Measurements from ENCODE around the gene SCRN1. TPM values are rescaled to one million over a fixed set of nuclear protein-coding genes. Genes with fewer than 3 reads are reported as not detected.
"Not testable (repeated sequence)": the region's sequence is repeated elsewhere in the genome, so short reads cannot be mapped to it uniquely, and the experiment has no call there.

Gene SCRN1
- total RNA-seq, 1 donor from 2014 or later = 13.4 TPM

GRCh38 chr7:29965030-29965429 lies 24.6 kb downstream of the SCRN1 start:
- Histone ChIP-seq H3K27ac (replicated peaks) (no peak overlapping the region), H3K36me3 (peaks cover 14% of the 10 kb centered on the region), H3K9me3 (replicated peaks) (no peaks in the 10 kb centered on the region), H3K4me1 (no peaks in the 10 kb centered on the region), H3K4me3 (no peak overlapping the region), H3K27me3 (ENCODE audit: low read depth) (no peaks in the 10 kb centered on the region)
- DNase-seq = no peak
- intact Hi-C loops (cut with micrococcal nuclease) = no loop called here
- no peak for TF ChIP-seq CTCF (IDR thresholded peaks at IDR 0.05; ENCODE audit: borderline replicate concordance)

- no peaks in the 10 kb centered on the region for H3K9me3 ChIP-seq (replicated peaks)
- no peaks in the 10 kb centered on the region for H3K27me3 ChIP-seq (ENCODE audit: low read depth)
- no peak overlapping the region for H3K27ac ChIP-seq (replicated peaks)
- intact Hi-C loops (cut with micrococcal nuclease) = no loop called here
- H3K36me3 ChIP-seq = no peaks in the 10 kb centered on the region
- no peaks in the 10 kb centered on the region for H3K4me1 ChIP-seq
- no peak for TF ChIP-seq CTCF (IDR thresholded peaks at IDR 0.05; ENCODE audit: borderline replicate concordance)
- no peak overlapping the region for H3K4me3 ChIP-seq
- no peak for DNase-seq
Observed at GRCh38 chr7:29962035-29962434, 27.6 kb downstream of the SCRN1 start.

GRCh38 chr7:29961611-29962010 lies 28.0 kb downstream of the SCRN1 start:
- H3K27ac ChIP-seq (replicated peaks); intact Hi-C loops (cut with micrococcal nuclease); DNase-seq; H3K4me3 ChIP-seq; H3K27me3 ChIP-seq (ENCODE audit: low read depth); H3K36me3 ChIP-seq; H3K4me1 ChIP-seq; H3K9me3 ChIP-seq (replicated peaks): not testable (repeated sequence)

- Histone ChIP-seq H3K4me3 (no peak overlapping the region), H3K9me3 (replicated peaks) (no peaks in the 10 kb centered on the region), H3K4me1 (peaks cover 15% of the 10 kb centered on the region), H3K36me3 (no peaks in the 10 kb centered on the region), H3K27ac (replicated peaks) (no peak overlapping the region), H3K27me3 (ENCODE audit: low read depth) (no peaks in the 10 kb centered on the region)
- TF ChIP-seq CTCF (IDR thresholded peaks at IDR 0.05; ENCODE audit: borderline replicate concordance) = no peak
- DNase-seq = no peak
- intact Hi-C loops (cut with micrococcal nuclease) = no loop called here
Observed at GRCh38 chr7:29958667-29959358, 30.8 kb downstream of the SCRN1 start.

- H3K36me3 ChIP-seq = no peaks in the 10 kb centered on the region
- DNase-seq = no peak
- H3K4me3 ChIP-seq = no peak overlapping the region
- no peak for TF ChIP-seq CTCF (IDR thresholded peaks at IDR 0.05; ENCODE audit: borderline replicate concordance)
- peak overlapping the region; percentile 4 for H3K27ac ChIP-seq (replicated peaks)
- H3K4me1 ChIP-seq = peaks cover 18% of the 10 kb centered on the region
- H3K27me3 ChIP-seq (ENCODE audit: low read depth) = no peaks in the 10 kb centered on the region
- no peaks in the 10 kb centered on the region for H3K9me3 ChIP-seq (replicated peaks)
- intact Hi-C loops (cut with micrococcal nuclease) = no loop called here
Observed at GRCh38 chr7:29957521-29958310, 31.9 kb downstream of the SCRN1 start.

GRCh38 chr7:29956487-29956836 lies 33.1 kb downstream of the SCRN1 start:
- H3K9me3 ChIP-seq (replicated peaks) = no peaks in the 10 kb centered on the region
- DNase-seq = no peak
- intact Hi-C loops (cut with micrococcal nuclease) = no loop called here
- peaks cover 18% of the 10 kb centered on the region for H3K4me1 ChIP-seq
- no peak overlapping the region for H3K4me3 ChIP-seq
- TF ChIP-seq CTCF (IDR thresholded peaks at IDR 0.05; ENCODE audit: borderline replicate concordance) = no peak
- H3K36me3 ChIP-seq = no peaks in the 10 kb centered on the region
- no peak overlapping the region for H3K27ac ChIP-seq (replicated peaks)
- H3K27me3 ChIP-seq (ENCODE audit: low read depth) = no peaks in the 10 kb centered on the region
